Right lobe of liver (tissue), 4 donors: ENCODE measurements around the gene ESPNL.

Source experiments
- POLR2A ChIP-seq: fragments of 450-650 bp; IDR thresholded peaks from one replicate; pipeline ENCODE4 v1.6.1; 2017; ENCODE audit warnings: antibody characterized with exemption, mild to moderate bottlenecking
- TF ChIP-seq, protein P1 (sequence below), 4 donors: fragments of 200-600 bp in 3 of 4; fragments of 450-650 bp in 1 of 4; IDR thresholded peaks; one replicate each; pipeline versions ENCODE4 v1.5.1 to v1.8.0; 2016 to 2022; ENCODE audit warnings: antibody characterized with exemption in 4 of 4, mild to moderate bottlenecking in 2 of 4
- donor health status: DM: no; HTN: no; CAD: no.
- donor health status: DM: no; HTN: no; CAD: no.
- donor health status: DM: no; HTN: yes; CAD: no.

DNA sequence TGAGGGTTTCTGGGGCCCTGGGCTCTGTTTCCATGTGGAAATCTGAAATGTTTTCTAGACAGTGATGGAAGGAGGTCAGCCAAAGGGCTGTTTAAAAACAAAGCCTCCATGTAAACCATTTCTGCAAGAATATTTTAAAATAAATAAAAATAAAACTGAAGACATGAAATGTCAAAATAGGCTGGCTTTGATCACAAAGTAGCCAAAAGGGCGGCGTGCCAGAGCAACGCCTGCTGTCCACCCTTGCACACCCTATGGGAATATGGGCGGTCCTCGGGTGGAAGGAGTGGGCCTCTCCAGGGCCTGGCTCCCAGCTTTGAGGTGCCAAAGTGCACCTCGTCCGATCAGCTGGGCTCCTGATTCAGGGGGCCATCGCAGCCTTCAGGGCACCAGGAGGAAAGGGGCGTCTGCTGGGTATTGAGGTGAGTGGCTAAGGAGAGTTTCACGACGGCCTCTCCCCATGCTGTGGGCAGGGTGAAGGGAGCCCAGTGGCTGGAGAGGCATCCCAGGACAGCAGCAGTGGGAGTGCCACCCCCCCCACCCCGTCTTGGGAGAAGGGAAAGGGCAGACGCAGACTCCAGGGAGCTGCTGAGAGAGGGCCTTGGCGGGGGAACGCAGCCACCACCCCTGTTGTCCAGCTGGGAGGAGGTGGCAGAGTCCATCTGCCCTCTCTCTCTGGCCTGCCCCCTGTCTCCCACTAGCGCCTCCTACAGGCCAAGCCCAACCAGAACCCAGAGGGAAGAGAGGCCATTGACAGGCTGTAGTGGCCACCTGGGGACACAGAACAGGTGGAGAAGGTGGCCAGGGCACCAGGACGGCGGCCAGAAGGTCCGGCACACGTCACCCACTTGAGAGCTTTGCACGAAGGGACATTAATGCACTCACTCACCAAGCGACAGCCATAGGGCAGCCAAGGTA lies 52.9 kb downstream of the ESPNL start:
- TF ChIP-seq, protein P1, sequence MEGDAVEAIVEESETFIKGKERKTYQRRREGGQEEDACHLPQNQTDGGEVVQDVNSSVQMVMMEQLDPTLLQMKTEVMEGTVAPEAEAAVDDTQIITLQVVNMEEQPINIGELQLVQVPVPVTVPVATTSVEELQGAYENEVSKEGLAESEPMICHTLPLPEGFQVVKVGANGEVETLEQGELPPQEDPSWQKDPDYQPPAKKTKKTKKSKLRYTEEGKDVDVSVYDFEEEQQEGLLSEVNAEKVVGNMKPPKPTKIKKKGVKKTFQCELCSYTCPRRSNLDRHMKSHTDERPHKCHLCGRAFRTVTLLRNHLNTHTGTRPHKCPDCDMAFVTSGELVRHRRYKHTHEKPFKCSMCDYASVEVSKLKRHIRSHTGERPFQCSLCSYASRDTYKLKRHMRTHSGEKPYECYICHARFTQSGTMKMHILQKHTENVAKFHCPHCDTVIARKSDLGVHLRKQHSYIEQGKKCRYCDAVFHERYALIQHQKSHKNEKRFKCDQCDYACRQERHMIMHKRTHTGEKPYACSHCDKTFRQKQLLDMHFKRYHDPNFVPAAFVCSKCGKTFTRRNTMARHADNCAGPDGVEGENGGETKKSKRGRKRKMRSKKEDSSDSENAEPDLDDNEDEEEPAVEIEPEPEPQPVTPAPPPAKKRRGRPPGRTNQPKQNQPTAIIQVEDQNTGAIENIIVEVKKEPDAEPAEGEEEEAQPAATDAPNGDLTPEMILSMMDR (IDR thresholded peaks at IDR 0.05), result no peak
- no peak for TF ChIP-seq POLR2A
